ENCODE measurements around the gene PTCD1.

- no peak for TF ChIP-seq HDGF (IDR thresholded peaks at IDR 0.05; ENCODE audit: borderline replicate concordance)
- TF ChIP-seq FOXK2 (IDR thresholded peaks at IDR 0.05), result no peak
- TF ChIP-seq SUZ12 (IDR thresholded peaks at IDR 0.05), result no peak
- TF ChIP-seq PKNOX1 (IDR thresholded peaks at IDR 0.05), result no peak
- no peak for TF ChIP-seq SP1 (IDR thresholded peaks at IDR 0.05)
- TF ChIP-seq BHLHE40 (IDR thresholded peaks at IDR 0.05; ENCODE audit: borderline replicate concordance), result no peak
- no peak for TF ChIP-seq TARDBP (IDR thresholded peaks at IDR 0.05)
- no peak for TF ChIP-seq ZNF384 (IDR thresholded peaks at IDR 0.05)
- TF ChIP-seq L3MBTL2 (conservative IDR thresholded peaks at IDR 0.05), result no peak
- no peak for TF ChIP-seq ELF4 (IDR thresholded peaks at IDR 0.05)
- no peak for TF ChIP-seq CTBP1 (IDR thresholded peaks at IDR 0.05; ENCODE audit: borderline replicate concordance)
- TF ChIP-seq FOXA1 (IDR thresholded peaks at IDR 0.05), result no peak
These were observed 69.7 kb downstream of the PTCD1 start for GRCh38 chr7:99368750-99369389.
